Natural killer cell treated with Interleukin-12 subunit alpha and Interleukin-12 subunit beta and Interleukin-15 and Interleukin-18, amount 100 ng/mL, for 72 hours (primary cell): ENCODE measurements around the gene SUV39H1. TPM values are rescaled to one million over a fixed set of nuclear protein-coding genes. Genes with fewer than 3 reads are reported as not detected.

Experiments used
- ATAC-seq, 2 donors: fragments of 150-1000 bp; cut with Tn5 transposase in 1 of 2; sonication (Bioruptor Pico), chemical (Tn5 transposase) in 1 of 2; 2 replicates each; pipeline ENCODE4 v1.10.0; 2021
- DNase-seq: peaks from one replicate; pipeline ENCODE4 v3.0.0; 2022; ENCODE audit warnings: low spot score
- H3K27ac Mint-ChIP-seq, 2 donors: 1 replicate in 1 of 2; 2 replicates in 1 of 2; pipeline ENCODE4 v1.8.0; 2022; ENCODE audit warnings: mixed read lengths in 2 of 2, mild to moderate bottlenecking in 1 of 2, moderate library complexity in 1 of 2
- H3K27me3 Mint-ChIP-seq, 2 donors: 1 replicate in 1 of 2; 2 replicates in 1 of 2; pipeline ENCODE4 v1.8.0; 2022; ENCODE audit warnings: mixed read lengths in 2 of 2
- H3K36me3 Mint-ChIP-seq: one replicate; pipeline ENCODE4 v1.8.0; 2022; ENCODE audit warnings: mixed read lengths
- H3K4me1 Mint-ChIP-seq, 2 donors: 1 replicate in 1 of 2; 2 replicates in 1 of 2; pipeline ENCODE4 v1.8.0; 2022; ENCODE audit warnings: low read depth in 2 of 2, mixed read lengths in 2 of 2, mild to moderate bottlenecking in 1 of 2
- H3K4me3 Mint-ChIP-seq: one replicate; pipeline ENCODE4 v1.8.0; 2022; ENCODE audit warnings: mixed read lengths
- H3K9me3 Mint-ChIP-seq: 2 replicates; pipeline ENCODE4 v1.8.0; 2022; ENCODE audit warnings: mixed read lengths
- total RNA-seq, 2 donors: library from RNA; stranded (reverse); gene quantifications; one replicate each; pipeline ENCODE4 v1.2.3, GENCODE V29; 2022

Gene SUV39H1
- total RNA-seq, 2 donors from 2014 or later: 19.2 to 33.8 TPM

- peak overlapping the region; percentile 75 to 84 for H3K27ac Mint-ChIP-seq
- H3K27me3 Mint-ChIP-seq: peaks cover 0 to 5% of the 10 kb centered on the region in 2 donors
- H3K36me3 Mint-ChIP-seq: peaks cover 4% of the 10 kb centered on the region
- H3K9me3 Mint-ChIP-seq: no peaks in the 10 kb centered on the region
- peak overlapping the region; percentile 73 for H3K4me3 Mint-ChIP-seq
- no peak for DNase-seq
- no peak for ATAC-seq
- H3K4me1 Mint-ChIP-seq: peaks cover 49 to 65% of the 10 kb centered on the region in 2 donors
Measured at GRCh38 chrX:48711929-48712505, 15.5 kb downstream of the SUV39H1 start.

- Mint-ChIP-seq H3K36me3 (peaks cover 4% of the 10 kb centered on the region), H3K4me1 (peaks cover 57 to 76% of the 10 kb centered on the region in 2 donors), H3K4me3 (peak overlapping the region; percentile 73), H3K27me3 (peaks cover 0 to 9% of the 10 kb centered on the region in 2 donors), H3K27ac (peak overlapping the region; percentile 75 to 84), H3K9me3 (no peaks in the 10 kb centered on the region)
- DNase-seq (no peak), ATAC-seq (peak; percentile 2 to 60)
Measured at GRCh38 chrX:48713847-48714246, 17.3 kb downstream of the SUV39H1 start.

DNA sequence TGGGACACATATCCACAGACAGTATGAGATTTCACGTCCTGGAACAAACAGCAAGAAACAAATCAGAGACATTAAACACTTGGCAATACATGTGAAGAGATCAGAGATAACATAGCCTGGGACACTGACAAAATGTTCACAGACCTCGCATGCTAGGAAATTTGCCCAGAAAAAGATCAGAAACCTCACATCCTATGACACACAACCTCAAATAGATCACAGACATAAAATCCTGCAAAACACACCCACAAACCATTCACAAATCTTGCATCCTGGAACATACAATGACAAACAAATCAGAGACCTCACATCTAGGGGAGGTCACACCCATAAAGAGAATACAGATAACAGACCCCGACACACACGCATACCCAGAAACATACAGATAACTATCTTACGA, 18.0 kb downstream of the SUV39H1 start:
- peak in 1 of 2 donors; percentile 24 for ATAC-seq
- Mint-ChIP-seq H3K27ac (peak overlapping the region; percentile 75 to 84), H3K4me1 (peaks cover 60 to 81% of the 10 kb centered on the region in 2 donors), H3K9me3 (no peaks in the 10 kb centered on the region), H3K4me3 (peak overlapping the region; percentile 73), H3K36me3 (peaks cover 4% of the 10 kb centered on the region), H3K27me3 (peaks cover 0 to 10% of the 10 kb centered on the region in 2 donors)
- DNase-seq: no peak

DNA sequence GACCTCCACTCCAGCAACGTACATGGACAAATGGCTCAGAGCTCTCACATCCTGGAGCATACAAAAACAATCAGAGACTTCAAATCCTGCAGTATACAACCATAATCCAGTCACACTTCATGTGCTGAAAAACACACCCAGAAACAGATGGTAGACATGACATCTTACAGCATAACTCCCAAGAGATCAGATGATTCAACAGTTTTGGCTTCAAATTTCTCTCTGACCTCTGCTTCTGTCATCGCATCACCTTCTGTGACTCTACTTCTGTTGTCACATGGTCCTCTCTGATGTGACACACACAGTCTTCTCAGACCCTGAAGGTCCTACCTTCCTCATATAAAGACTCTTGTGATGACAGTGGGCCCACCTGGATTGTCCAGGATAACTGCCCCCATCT, 18.5 kb downstream of the SUV39H1 start:
- ATAC-seq: no peak
- Mint-ChIP-seq H3K4me3 (peak overlapping the region; percentile 73), H3K9me3 (no peaks in the 10 kb centered on the region), H3K27me3 (peaks cover 0 to 10% of the 10 kb centered on the region in 2 donors), H3K4me1 (peaks cover 60 to 81% of the 10 kb centered on the region in 2 donors), H3K36me3 (peaks cover 4% of the 10 kb centered on the region), H3K27ac (peak overlapping the region; percentile 75 to 84)
- no peak for DNase-seq

DNA sequence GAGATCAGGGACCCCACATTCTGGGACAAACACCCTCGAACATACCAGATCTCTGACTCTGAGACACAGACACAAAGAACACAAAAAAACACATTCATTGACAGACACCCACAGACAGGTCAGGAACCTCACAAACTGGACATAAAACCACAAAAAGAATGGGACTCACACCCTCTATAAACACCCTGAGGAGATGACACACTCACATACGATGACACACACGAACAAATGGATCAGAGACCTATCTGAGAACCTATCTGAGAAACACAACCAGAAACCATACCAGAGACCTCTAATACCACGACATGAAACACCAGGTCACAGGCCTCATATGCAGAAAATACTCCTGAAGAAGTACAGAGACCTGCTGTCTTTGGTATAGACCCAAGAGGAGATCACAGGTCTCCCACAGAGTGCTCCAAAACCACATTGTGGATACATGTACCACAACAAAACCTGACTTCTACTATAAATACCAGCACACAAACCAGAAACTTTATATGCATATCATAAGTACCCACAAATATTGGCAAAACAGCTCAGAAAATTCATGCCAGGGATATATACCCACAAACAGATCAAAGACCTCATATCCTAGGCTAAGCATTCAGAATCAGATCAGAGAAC, 19.5 kb downstream of the SUV39H1 start:
- H3K4me1 Mint-ChIP-seq: peaks cover 56 to 76% of the 10 kb centered on the region in 2 donors
- no peak for ATAC-seq
- H3K4me3 Mint-ChIP-seq: peak overlapping the region; percentile 73
- H3K27ac Mint-ChIP-seq: peak overlapping the region; percentile 10 to 84
- no peak for DNase-seq
- H3K9me3 Mint-ChIP-seq: no peaks in the 10 kb centered on the region
- peaks cover 0 to 10% of the 10 kb centered on the region in 2 donors for H3K27me3 Mint-ChIP-seq
- H3K36me3 Mint-ChIP-seq: peaks cover 4% of the 10 kb centered on the region

- Mint-ChIP-seq H3K27me3 (peaks cover 0 to 10% of the 10 kb centered on the region in 2 donors), H3K36me3 (peaks cover 4% of the 10 kb centered on the region), H3K4me3 (no peak overlapping the region), H3K27ac (no peak overlapping the region), H3K4me1 (peaks cover 22 to 36% of the 10 kb centered on the region in 2 donors), H3K9me3 (no peaks in the 10 kb centered on the region)
- ATAC-seq: peak; percentile 51 to 62
- DNase-seq: no peak
Measured at GRCh38 chrX:48719958-48720357, 23.4 kb downstream of the SUV39H1 start.

- peaks cover 0 to 10% of the 10 kb centered on the region in 2 donors for H3K27me3 Mint-ChIP-seq
- peaks cover 17 to 31% of the 10 kb centered on the region in 2 donors for H3K4me1 Mint-ChIP-seq
- H3K36me3 Mint-ChIP-seq: peaks cover 4% of the 10 kb centered on the region
- no peak for DNase-seq
- H3K27ac Mint-ChIP-seq: no peak overlapping the region
- H3K9me3 Mint-ChIP-seq: no peaks in the 10 kb centered on the region
- no peak overlapping the region for H3K4me3 Mint-ChIP-seq
- peak in 1 of 2 donors; percentile 68 for ATAC-seq
Measured at GRCh38 chrX:48720577-48721250, 24.2 kb downstream of the SUV39H1 start.

DNA sequence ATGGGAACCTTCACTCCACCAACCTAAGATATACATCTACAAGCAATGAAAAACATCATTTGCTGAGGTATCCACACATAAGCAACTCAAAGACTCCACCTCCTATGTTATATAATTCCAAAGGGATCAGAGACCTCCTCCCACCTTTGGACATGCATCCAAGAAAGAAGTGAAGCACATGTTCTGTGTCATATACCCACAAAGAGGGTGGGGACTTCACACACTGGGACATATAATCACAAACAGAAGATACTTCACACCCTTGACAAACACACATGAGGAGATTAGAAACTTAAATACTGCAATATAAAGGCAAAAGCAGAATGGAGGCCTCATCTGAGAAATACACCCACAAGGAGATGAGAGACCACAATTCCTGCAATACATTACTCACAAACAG, 25.4 kb downstream of the SUV39H1 start:
- H3K9me3 Mint-ChIP-seq: no peaks in the 10 kb centered on the region
- ATAC-seq (no peak), DNase-seq (no peak)
- H3K36me3 Mint-ChIP-seq: no peaks in the 10 kb centered on the region
- H3K27me3 Mint-ChIP-seq: peaks cover 0 to 8% of the 10 kb centered on the region in 2 donors
- no peak overlapping the region for H3K27ac Mint-ChIP-seq
- no peak overlapping the region for H3K4me3 Mint-ChIP-seq
- peaks cover 18 to 30% of the 10 kb centered on the region in 2 donors for H3K4me1 Mint-ChIP-seq

GRCh38 chrX:48726596-48726995, 30.1 kb downstream of the SUV39H1 start:
- H3K9me3 Mint-ChIP-seq: no peaks in the 10 kb centered on the region
- H3K4me3 Mint-ChIP-seq: no peak overlapping the region
- peaks cover 10% of the 10 kb centered on the region for H3K36me3 Mint-ChIP-seq
- peaks cover 0 to 4% of the 10 kb centered on the region in 2 donors for H3K27me3 Mint-ChIP-seq
- H3K27ac Mint-ChIP-seq: peak overlapping the region in 1 of 2 donors; percentile 58
- ATAC-seq (no peak), DNase-seq (no peak)
- peaks cover 19 to 35% of the 10 kb centered on the region in 2 donors for H3K4me1 Mint-ChIP-seq

- no peak for DNase-seq
Measured at GRCh38 chrX:48728653-48729052, 32.1 kb downstream of the SUV39H1 start.

DNA sequence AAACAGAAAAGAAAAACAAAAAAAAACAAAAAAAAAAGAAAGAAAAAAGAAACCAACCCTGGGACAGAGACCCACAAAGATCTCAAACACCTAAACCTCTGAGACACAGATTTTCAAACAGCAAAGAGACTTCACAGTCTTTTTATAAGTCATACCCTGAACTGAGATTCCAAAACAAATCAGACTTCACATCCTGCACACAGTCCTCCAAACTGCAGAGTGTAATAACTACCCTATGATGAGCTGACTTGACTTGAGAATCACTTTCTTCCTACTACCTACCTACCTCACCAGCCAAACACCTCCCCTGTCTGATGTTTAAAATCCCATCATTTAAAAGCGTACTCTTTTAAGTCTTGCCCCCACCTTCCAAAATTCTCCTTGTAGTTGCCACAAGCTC, 39.8 kb downstream of the SUV39H1 start:
- no peak for DNase-seq
- H3K36me3 Mint-ChIP-seq: no peaks in the 10 kb centered on the region

More at GRCh38 chrX:48728653-48729052, 32.1 kb downstream of the SUV39H1 start:
- Mint-ChIP-seq H3K4me1 (peaks cover 24 to 35% of the 10 kb centered on the region in 2 donors), H3K36me3 (peaks cover 10% of the 10 kb centered on the region), H3K9me3 (no peaks in the 10 kb centered on the region), H3K4me3 (peak overlapping the region; percentile 33), H3K27ac (peak overlapping the region in 1 of 2 donors; percentile 15), H3K27me3 (peaks cover 0 to 4% of the 10 kb centered on the region in 2 donors)
- ATAC-seq: no peak

GRCh38 chrX:48736878-48737212, 40.3 kb downstream of the SUV39H1 start:
- H3K4me1 Mint-ChIP-seq: peaks cover 19% of the 10 kb centered on the region in 2 donors
- H3K36me3 Mint-ChIP-seq: no peaks in the 10 kb centered on the region
- ATAC-seq (no peak), DNase-seq (no peak)
- H3K9me3 Mint-ChIP-seq: no peaks in the 10 kb centered on the region
- H3K4me3 Mint-ChIP-seq: peak overlapping the region; percentile 96
- H3K27me3 Mint-ChIP-seq: peaks cover 0 to 5% of the 10 kb centered on the region in 2 donors
- peak overlapping the region; percentile 90 to 97 for H3K27ac Mint-ChIP-seq

More for the DNA sequence above, 39.8 kb downstream of the SUV39H1 start:
- no peak for ATAC-seq
- H3K4me3 Mint-ChIP-seq: peak overlapping the region; percentile 96
- peak overlapping the region; percentile 90 to 97 for H3K27ac Mint-ChIP-seq
- H3K4me1 Mint-ChIP-seq: peaks cover 19 to 20% of the 10 kb centered on the region in 2 donors
- H3K9me3 Mint-ChIP-seq: no peaks in the 10 kb centered on the region
- H3K27me3 Mint-ChIP-seq: peaks cover 0 to 5% of the 10 kb centered on the region in 2 donors

DNA sequence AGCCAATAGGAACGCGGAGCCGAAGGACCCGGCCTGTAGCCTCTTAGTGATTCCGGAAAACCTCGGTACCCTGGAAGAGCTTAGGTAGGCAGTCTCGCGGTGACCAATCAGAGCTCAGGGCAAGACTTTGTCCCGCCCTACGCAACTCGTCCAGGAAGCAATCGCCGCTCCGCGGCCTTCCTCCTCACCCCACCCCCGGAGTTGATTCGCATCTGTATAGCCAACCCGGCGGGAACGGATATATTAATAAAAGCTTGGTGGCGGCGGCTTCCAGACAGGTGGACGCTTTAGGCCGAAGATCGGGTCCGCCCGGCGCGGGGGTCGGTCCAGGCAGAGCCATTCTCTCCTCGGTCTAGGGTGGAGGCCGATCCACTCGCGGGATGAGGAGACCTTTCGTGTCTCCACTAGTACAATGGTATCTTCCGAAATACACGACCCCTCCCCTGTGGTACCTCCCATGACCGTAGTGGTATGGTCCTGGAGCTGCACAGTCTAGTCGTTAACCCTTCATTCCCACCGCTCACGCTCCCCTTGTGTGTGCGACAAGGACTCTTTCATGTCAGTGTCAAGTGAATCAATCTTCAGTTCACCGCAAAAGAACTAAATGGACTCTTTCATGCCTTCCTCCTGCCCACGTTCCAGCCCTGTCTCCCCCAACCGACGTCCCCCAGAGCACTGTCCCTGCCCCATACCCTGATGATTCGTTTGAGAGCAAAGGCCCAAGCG, 40.8 kb downstream of the SUV39H1 start:
- Mint-ChIP-seq H3K27ac (peak overlapping the region; percentile 90 to 97), H3K9me3 (no peaks in the 10 kb centered on the region), H3K4me3 (peak overlapping the region; percentile 96), H3K4me1 (peaks cover 14 to 19% of the 10 kb centered on the region in 2 donors), H3K36me3 (no peaks in the 10 kb centered on the region), H3K27me3 (peaks cover 0 to 5% of the 10 kb centered on the region in 2 donors)
- DNase-seq (peak; percentile 92), ATAC-seq (peak; percentile 99)
